Measurements from ENCODE around the gene HIGD2A. TPM values are rescaled to one million over a fixed set of nuclear protein-coding genes. Genes with fewer than 3 reads are reported as not detected.
"Not testable (repeated sequence)": the region's sequence is repeated elsewhere in the genome, so short reads cannot be mapped to it uniquely, and the experiment has no call there.

HIGD2A gene
- total and polyA plus RNA-seq, 5 experiments from 2014 or later: 75.3 to 280 (median 209) TPM

DNA sequence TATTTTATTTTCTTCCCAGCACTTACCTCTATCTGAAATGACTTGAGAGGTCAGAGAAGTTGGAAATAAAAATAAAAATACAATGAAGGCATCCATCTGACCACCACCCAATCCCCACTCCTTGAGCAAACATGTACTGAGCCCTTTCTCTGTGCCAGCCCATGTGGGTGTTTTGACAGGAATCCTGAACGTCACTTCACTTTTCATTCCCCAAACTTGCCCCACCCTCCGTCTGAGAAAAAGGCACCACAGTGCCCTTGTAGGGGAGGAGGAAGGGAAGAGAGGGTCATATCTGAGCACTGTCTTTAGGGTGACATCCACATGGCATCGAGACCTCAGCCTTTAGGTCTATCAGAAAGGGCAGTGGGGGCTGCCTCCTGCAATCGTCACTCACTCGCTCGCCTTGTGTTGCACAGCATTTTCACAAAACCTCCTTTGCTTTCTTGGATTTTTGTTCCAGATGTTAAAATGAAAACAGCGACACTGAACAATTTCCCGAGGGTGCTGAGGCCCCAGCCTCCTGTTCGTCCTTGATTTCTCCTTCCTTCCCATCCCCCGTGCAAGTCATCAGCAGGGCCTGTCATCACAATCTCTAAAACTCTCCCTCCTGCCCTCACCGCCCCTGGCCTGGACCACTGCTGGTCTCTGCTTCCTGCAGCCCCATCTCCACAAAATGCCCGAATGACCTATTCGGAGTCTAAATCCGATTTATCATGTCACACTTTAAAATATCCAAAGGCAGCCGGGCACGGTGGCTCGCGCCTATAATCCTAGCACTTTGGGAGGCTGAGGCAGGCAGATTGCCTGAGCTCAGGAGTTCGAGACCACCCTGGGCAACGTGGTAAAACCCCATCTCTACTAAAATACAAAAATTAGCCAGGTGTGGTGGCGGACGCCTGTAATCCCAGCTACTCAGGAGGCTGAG, 13.0 kb downstream of the HIGD2A start:
- peaks cover 0 to 11% (median 8%) of the 10 kb centered on the region in 4 donors for H3K4me1 Mint-ChIP-seq
- POLR2A ChIA-PET: no interaction called here
- H3K27me3 Mint-ChIP-seq: no peaks in the 10 kb centered on the region
- no peaks in the 10 kb centered on the region for H3K9me3 Mint-ChIP-seq
- ATAC-seq: no peak
- DNase-seq: no peak
- H3K27ac Mint-ChIP-seq: peak overlapping the region in 4 of 10 donors; percentile 1 to 67 (median 54)
- H3K4me3 Mint-ChIP-seq: no peak overlapping the region
- H3K36me3 Mint-ChIP-seq: peaks cover 0 to 34% (median 2%) of the 10 kb centered on the region in 3 donors

DNA sequence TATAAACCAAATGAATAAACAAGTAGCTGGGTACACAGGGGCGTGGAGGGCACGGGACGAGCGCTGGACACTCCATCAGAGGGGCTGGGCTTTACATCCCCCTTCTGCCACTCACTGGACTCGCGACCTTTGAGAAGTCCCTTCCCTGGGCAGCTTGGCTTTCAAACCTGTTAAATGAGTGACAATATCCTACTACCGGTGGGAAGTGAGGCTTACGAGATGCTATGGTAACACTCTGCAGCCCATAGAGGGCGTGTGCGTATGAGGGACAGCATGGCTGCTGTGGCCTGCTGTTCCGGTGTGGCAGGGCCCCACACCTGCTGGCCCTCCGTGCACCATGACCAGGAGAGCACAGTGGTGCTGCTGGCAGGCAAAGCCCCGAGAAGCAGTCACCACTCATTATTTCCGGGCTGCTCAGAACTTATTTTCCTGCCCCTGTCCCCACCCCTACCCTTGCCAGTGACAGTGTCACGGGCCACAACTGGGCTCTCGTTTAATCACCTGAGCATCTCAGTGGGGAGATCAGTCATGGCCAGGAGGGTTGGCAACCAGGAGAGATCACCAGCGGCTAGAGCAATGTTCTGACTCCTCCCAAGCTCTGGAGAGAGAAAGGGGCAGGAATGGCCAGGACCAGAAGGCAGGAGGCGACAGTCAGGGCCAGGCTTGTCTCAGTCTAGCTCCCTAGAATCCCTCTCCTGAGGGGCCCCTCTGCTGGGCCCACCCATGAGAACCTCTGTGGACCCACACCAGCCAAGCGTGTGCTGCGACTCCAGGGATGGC, 17.3 kb downstream of the HIGD2A start:
- peaks cover 0 to 53% (median 3%) of the 10 kb centered on the region in 3 donors for H3K36me3 Mint-ChIP-seq
- H3K9me3 Mint-ChIP-seq: no peaks in the 10 kb centered on the region
- peak overlapping the region in 1 of 10 donors; percentile 49 for H3K27ac Mint-ChIP-seq
- H3K4me1 Mint-ChIP-seq: peaks cover 0 to 12% (median 5%) of the 10 kb centered on the region in 4 donors
- H3K4me3 Mint-ChIP-seq: peak overlapping the region in 1 of 10 donors; percentile 6
- ATAC-seq (no peak), DNase-seq (no peak)
- POLR2A ChIA-PET: interaction anchor here (0.7 to 1.1 kb wide), 4 partner anchors 11 to 966 kb away, joined by 3 to 4 read pairs (median 4); partner anchors contain the start of gene CLTB
- no peaks in the 10 kb centered on the region for H3K27me3 Mint-ChIP-seq

DNA sequence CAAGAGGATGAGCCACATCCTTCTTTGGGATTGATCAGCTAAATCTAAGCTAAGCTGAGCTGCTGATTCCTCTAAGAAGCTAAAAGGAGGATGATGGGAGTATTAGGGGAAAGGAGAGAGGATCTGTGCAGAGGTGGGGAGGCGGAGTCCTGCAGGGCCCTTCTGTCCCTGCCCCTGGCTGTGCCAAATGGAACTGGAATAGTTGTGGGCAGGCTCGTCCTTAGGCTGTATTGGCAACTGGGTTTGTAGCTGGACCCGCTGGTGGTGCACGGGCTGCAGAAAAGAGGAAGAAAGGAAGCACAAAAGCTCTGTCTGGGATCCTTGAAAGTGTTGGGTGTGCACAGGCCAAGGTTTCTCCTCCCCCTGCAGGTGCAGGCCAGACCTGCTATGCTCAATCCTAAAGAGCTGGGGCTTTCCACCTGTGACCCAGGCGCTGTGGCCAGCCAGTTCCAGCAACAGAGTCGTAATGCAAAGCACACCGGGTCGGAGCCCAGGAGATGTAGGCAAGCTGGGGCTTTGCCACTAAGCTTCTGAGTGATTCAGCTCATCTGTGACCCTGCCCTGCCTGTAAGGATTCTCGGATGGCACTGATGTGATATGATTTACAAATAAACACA, 18.0 kb downstream of the HIGD2A start:
- Mint-ChIP-seq H3K36me3 (peaks cover 0 to 53% (median 4%) of the 10 kb centered on the region in 3 donors), H3K27me3 (no peaks in the 10 kb centered on the region), H3K9me3 (no peaks in the 10 kb centered on the region), H3K27ac (no peak overlapping the region), H3K4me3 (peak overlapping the region in 1 of 10 donors; percentile 29), H3K4me1 (peaks cover 3 to 18% (median 12%) of the 10 kb centered on the region in 4 donors)
- ATAC-seq: no peak
- POLR2A ChIA-PET: interaction anchor here (1.1 kb wide), 2 partner anchors 10 to 123 kb away, joined by 3 to 4 read pairs; partner anchors contain the start of gene CLTB
- DNase-seq: no peak

GRCh38 chr5:176407456-176408251, 19.1 kb downstream of the HIGD2A start:
- POLR2A ChIA-PET: interaction anchor here (0.7 kb wide), 1 partner anchor 706 kb away, joined by 4 read pairs; no protein-coding TSS in a partner anchor
- ATAC-seq: no peak
- H3K27ac Mint-ChIP-seq: peak overlapping the region in 1 of 10 donors; percentile 84

GRCh38 chr5:176408252-176408573, 19.7 kb downstream of the HIGD2A start:
- H3K9me3 Mint-ChIP-seq, DNase-seq, ATAC-seq, H3K27me3 Mint-ChIP-seq, H3K4me3 Mint-ChIP-seq, H3K27ac Mint-ChIP-seq: not testable (repeated sequence)
- peaks cover 14 to 25% (median 22%) of the 10 kb centered on the region in 4 donors for H3K4me1 Mint-ChIP-seq
- H3K36me3 Mint-ChIP-seq: peaks cover 0 to 48% (median 2%) of the 10 kb centered on the region in 3 donors
- POLR2A ChIA-PET: interaction anchor here (0.7 kb wide), 1 partner anchor 705 kb away, joined by 4 read pairs; no protein-coding TSS in a partner anchor

More at GRCh38 chr5:176407456-176408251, 19.1 kb downstream of the HIGD2A start:
- Mint-ChIP-seq H3K27me3 (no peaks in the 10 kb centered on the region), H3K4me3 (no peak overlapping the region), H3K36me3 (peaks cover 0 to 51% (median 2%) of the 10 kb centered on the region in 3 donors), H3K4me1 (peaks cover 9 to 20% (median 17%) of the 10 kb centered on the region in 4 donors), H3K9me3 (no peaks in the 10 kb centered on the region)
- no peak for DNase-seq

GRCh38 chr5:176408590-176408989, 20.0 kb downstream of the HIGD2A start:
- POLR2A ChIA-PET: interaction anchor here (0.7 kb wide), 1 partner anchor 705 kb away, joined by 4 read pairs; no protein-coding TSS in a partner anchor
- no peak overlapping the region for H3K4me3 Mint-ChIP-seq
- H3K9me3 Mint-ChIP-seq: no peaks in the 10 kb centered on the region

DNA sequence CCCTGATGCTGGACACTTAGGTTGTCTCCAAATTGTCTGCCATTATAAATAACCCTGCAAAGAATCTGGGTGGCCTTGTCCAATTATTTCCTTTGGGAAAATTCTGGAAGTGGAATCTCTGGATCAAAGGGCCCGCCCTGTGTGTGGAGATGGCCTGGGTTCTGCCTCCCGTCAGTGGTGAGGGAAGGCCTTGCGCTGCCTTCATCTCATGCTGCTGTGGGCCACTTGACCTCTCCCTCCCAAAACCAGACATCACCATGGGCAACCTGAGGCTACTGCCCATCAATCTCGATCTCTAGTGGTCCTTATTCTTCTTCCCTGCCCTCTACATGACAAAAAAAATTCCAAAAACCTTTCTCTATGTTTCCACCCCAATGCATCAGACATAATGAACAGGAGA, 21.2 kb downstream of the HIGD2A start:
- H3K27ac Mint-ChIP-seq: peak overlapping the region in 1 of 10 donors; percentile 43
- ATAC-seq: no peak
- POLR2A ChIA-PET: interaction anchor here (0.6 kb wide), 1 partner anchor 134 kb away, joined by 3 read pairs; no protein-coding TSS in a partner anchor
- no peaks in the 10 kb centered on the region for H3K9me3 Mint-ChIP-seq
- H3K4me3 Mint-ChIP-seq: no peak overlapping the region
- peaks cover 26 to 39% (median 31%) of the 10 kb centered on the region in 4 donors for H3K4me1 Mint-ChIP-seq
- no peaks in the 10 kb centered on the region for H3K27me3 Mint-ChIP-seq
- DNase-seq: no peak
- peaks cover 0 to 48% (median 2%) of the 10 kb centered on the region in 3 donors for H3K36me3 Mint-ChIP-seq

More at GRCh38 chr5:176408590-176408989, 20.0 kb downstream of the HIGD2A start:
- H3K36me3 Mint-ChIP-seq: peaks cover 0 to 48% (median 2%) of the 10 kb centered on the region in 3 donors
- DNase-seq (no peak), ATAC-seq (no peak)
- H3K4me1 Mint-ChIP-seq: peaks cover 15 to 27% (median 25%) of the 10 kb centered on the region in 4 donors
- no peaks in the 10 kb centered on the region for H3K27me3 Mint-ChIP-seq
- H3K27ac Mint-ChIP-seq: no peak overlapping the region

DNA sequence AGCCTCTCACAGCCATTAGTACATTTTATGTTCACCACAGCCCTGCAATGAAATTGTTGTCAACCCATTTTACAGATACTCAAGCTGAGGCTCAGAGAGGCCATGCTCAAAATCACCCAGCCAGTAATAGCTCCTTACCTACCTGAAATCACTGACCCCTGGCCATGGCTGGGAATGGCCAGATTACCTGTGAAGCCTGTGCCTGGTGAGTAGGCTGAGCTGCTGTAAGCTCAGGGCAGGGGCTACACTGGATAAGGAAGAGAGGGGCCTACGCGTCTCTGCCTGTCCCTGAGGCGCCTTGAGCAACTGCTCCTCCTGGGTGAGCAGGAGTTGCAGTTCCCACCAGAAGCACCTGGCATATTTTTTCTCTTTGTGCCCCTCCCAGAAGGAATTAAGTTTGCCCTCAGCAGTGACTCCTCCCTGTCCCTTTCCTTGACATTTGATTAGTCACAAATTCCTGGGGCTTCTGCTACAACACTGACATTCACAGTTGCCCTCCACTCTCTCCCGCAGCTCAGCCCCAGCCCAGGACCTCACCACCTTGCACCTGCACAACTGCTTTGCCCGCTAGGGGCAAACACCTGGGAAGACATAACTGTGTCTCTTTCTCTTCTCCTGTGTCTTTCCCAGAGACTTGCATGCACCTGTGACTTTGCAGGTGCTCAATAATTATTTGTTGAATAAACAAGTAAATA, 22.1 kb downstream of the HIGD2A start:
- Mint-ChIP-seq H3K9me3 (no peaks in the 10 kb centered on the region), H3K27ac (peak overlapping the region in 5 of 10 donors; percentile 17 to 75 (median 57)), H3K36me3 (peaks cover 0 to 46% (median 2%) of the 10 kb centered on the region in 3 donors), H3K27me3 (no peaks in the 10 kb centered on the region), H3K4me1 (peaks cover 29 to 48% (median 40%) of the 10 kb centered on the region in 4 donors), H3K4me3 (no peak overlapping the region)
- no peak for ATAC-seq
- no peak for DNase-seq
- POLR2A ChIA-PET: no interaction called here

- Mint-ChIP-seq H3K27me3 (no peaks in the 10 kb centered on the region), H3K27ac (peak overlapping the region in 5 of 10 donors; percentile 16 to 82 (median 61)), H3K36me3 (peaks cover 0 to 35% (median 2%) of the 10 kb centered on the region in 3 donors), H3K4me3 (no peak overlapping the region), H3K4me1 (peaks cover 33 to 59% (median 48%) of the 10 kb centered on the region in 4 donors), H3K9me3 (no peaks in the 10 kb centered on the region)
- DNase-seq (no peak), ATAC-seq (no peak)
- POLR2A ChIA-PET: interaction anchor here (1.5 kb wide), 1 partner anchor 24 kb away, joined by 4 read pairs; the partner anchor contains the start of gene HIGD2A
Measured at GRCh38 chr5:176412517-176413254, 24.1 kb downstream of the HIGD2A start.

- Mint-ChIP-seq H3K9me3 (no peaks in the 10 kb centered on the region), H3K27ac (peak overlapping the region in 3 of 10 donors; percentile 68 to 82 (median 71)), H3K4me3 (no peak overlapping the region), H3K4me1 (peaks cover 31 to 59% (median 48%) of the 10 kb centered on the region in 4 donors), H3K36me3 (peaks cover 0 to 30% (median 2%) of the 10 kb centered on the region in 3 donors), H3K27me3 (no peaks in the 10 kb centered on the region)
- ATAC-seq (no peak), DNase-seq (no peak)
- POLR2A ChIA-PET: interaction anchor here (1.5 to 5.5 kb wide), 2 partner anchors 24 to 124 kb away, joined by 4 to 60 read pairs; partner anchors contain the start of genes HIGD2A and RNF44
Measured at GRCh38 chr5:176413255-176413565, 24.7 kb downstream of the HIGD2A start.
